Epithelial cell of esophagus (primary cell): Measurements from ENCODE around the gene CTSZ.
"Not testable (repeated sequence)": the region's sequence is repeated elsewhere in the genome, so short reads cannot be mapped to it uniquely, and the experiment has no call there.

Experiments
- DNase-seq: peaks from one replicate; pipeline ENCODE4 v3.0.0; 2010; ENCODE audit warnings: low read depth
- H3K4me3 ChIP-seq: 2 replicates; pipeline ENCODE4 v1.5.1; 2011; ENCODE audit warnings: mild to moderate bottlenecking, low read length, control low read depth
- TF ChIP-seq, protein P1 (sequence below): IDR thresholded peaks from 2 replicates; pipeline ENCODE4 v1.5.1; 2011; ENCODE audit warnings: low read depth, mild to moderate bottlenecking, low read length, control low read depth, inconsistent platforms; ENCODE audit not compliant: insufficient read depth; ENCODE audit errors: missing control alignments

The CTSZ gene

DNA sequence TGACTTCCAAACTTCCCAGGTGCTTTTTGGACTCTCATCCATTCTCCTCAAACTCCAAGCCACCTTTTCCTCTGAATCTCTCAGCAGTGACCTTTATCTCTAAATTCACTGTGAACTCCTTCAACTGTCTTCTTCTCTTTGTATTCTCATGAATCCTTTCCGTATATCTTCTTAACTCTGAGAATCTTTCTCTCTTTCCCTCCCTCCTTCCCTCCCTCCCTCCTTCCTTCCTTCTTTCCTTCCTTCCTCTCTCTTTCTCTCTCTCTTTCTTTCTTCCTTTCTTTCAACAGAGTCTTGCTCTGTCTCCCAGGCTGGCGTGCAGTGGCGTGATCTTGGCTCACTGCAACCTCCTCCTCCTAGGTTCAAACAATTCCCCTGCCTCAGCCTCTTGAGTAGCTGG lies 39.8 kb upstream of the CTSZ start:
- TF ChIP-seq, protein P1, sequence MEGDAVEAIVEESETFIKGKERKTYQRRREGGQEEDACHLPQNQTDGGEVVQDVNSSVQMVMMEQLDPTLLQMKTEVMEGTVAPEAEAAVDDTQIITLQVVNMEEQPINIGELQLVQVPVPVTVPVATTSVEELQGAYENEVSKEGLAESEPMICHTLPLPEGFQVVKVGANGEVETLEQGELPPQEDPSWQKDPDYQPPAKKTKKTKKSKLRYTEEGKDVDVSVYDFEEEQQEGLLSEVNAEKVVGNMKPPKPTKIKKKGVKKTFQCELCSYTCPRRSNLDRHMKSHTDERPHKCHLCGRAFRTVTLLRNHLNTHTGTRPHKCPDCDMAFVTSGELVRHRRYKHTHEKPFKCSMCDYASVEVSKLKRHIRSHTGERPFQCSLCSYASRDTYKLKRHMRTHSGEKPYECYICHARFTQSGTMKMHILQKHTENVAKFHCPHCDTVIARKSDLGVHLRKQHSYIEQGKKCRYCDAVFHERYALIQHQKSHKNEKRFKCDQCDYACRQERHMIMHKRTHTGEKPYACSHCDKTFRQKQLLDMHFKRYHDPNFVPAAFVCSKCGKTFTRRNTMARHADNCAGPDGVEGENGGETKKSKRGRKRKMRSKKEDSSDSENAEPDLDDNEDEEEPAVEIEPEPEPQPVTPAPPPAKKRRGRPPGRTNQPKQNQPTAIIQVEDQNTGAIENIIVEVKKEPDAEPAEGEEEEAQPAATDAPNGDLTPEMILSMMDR, result no peak
- DNase-seq, result no peak
- H3K4me3 ChIP-seq, result no peak overlapping the region

DNA sequence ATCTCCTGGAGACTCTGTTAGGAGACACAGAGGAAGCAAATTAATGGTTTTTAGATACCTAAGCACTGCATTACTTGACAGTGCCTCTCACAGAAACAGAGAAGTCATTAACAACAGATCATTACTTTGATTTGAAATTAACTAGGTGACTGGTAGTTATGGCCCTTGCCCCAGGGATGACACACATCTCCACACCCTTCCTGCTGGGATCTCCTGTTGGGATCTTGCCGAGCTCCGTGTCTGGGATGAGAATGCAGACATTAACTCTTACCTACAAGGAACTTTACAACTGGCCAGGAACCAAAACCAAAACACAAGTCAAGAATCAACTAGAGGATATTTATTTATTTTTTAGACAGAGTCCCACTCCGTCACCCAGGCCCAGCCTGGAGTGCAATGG lies 37.7 kb upstream of the CTSZ start:
- TF ChIP-seq, protein P1, result no peak
- peak; percentile 24 for DNase-seq
- no peak overlapping the region for H3K4me3 ChIP-seq

DNA sequence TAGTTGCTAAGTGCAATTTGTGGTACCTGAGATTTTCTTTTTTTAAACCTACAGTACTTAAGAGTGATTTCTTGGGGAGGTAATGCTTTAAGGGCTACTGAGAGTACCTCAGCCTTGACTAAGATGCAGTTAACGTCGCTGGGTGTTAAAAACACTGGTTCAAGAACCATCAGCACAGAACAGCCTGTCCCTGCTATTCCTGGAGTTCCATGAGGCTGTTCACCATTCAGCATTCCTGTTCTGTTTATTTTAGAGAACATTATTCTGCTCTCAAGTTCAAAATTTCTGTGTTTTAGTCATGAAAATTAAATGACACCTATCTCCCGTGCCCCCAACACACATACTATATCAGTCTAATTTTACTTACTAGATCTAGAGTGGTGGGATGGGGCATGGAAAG lies 37.2 kb upstream of the CTSZ start:
- TF ChIP-seq, protein P1, result no peak
- no peak overlapping the region for H3K4me3 ChIP-seq
- DNase-seq, result no peak

DNA sequence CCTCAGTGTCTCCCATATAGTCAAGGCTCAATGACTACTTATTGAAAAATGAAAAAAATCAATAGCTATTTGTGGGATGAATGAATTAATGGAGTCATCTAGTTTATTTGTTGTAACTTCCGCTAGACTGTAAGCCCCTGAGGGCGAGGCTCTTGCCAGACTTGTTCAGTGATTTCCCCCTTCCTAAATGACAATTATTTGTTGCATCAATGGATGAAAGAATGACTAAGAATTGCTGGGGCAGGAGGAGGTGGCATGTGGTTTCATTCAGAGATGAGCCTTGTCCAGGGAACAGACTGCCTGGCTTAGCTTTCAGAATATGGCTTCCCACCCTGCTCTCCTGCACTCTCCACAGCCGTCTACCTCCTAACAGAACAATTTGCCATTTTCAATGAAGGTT lies 36.6 kb upstream of the CTSZ start:
- TF ChIP-seq, protein P1, result no peak
- no peak overlapping the region for H3K4me3 ChIP-seq

DNA sequence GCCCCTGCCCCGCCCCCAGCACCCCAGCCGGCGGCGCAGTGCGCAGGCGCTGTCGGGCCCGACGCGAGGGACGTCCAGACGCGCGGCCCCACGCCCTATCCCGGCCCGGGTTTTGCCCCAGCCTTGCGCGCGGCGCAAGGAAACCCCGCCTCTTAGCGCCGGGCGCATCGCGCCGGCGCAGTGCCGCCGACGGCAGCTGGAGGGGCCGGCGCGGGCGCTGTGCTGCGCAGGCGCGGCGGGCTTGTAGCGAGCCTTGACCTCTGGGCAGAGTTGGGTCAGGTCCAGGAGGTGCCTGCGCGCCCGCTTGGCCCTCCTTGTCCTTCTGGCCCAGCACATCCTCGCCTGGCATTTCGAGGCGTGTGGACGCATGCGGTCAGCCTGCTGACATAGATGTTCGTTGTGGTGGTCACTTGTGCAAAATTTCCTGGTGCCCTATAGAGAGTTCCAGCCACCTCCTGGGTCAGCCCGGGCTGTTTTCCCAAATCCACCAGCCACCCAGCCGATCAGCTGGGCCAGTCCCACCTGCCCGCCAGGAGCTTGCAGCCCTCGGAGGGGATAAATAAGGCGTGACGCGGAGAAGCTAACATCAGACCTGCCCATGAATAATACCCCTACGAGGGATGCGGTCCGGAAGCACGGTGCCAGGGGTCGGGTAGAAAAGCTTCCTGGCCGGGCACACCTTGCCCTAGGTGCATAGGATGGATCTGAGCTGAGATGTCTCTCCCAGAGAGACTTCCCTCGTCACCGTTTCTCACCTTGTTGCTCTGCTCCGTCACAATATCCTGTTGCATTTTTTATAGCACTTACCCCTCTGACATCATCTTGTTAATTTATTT lies 36.0 kb upstream of the CTSZ start:
- TF ChIP-seq, protein P1, result no peak
- peak overlapping the region; percentile 89 for H3K4me3 ChIP-seq
- peak; percentile 92 for DNase-seq

More for the DNA sequence above, 36.6 kb upstream of the CTSZ start:
- DNase-seq, result peak; percentile 74

DNA sequence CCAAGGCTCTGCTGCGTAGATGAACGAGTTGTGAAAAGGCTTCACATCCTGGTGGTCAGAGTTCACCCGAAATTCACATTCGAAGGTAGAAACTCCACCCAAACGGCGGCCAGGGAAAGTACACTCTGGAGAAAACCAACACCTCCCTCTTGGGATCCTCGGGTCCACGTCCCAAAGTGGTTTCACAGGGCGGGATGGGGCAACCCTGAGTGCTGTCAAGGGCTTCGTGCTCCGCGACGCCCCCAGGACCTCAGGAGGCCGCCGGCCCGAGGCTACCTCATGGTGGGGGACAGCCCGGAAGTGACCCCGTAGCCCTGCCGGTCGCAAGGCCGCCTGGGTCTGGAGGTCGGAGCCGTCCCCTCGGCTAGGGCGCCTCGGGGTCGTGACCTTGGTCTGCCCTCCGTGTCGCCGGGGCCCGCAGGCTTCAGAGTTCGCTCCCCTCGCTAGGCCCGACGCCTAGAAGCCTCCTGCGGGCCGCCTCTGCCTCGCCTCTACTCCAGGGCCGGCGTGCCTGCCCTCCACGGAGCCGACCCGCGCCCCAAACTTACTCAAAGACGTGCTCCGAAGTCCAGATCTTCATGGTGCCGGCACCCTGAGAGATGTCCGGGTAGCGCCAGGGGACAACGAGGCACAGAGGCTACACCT lies 35.2 kb upstream of the CTSZ start, which contains the start of gene PRELID3B:
TSS of gene PRELID3B (minus strand) at position 636 of the 645 bp plus-strand sequence. CDS start at position 580, 56 bp downstream.
- DNase-seq, result peak; percentile 37
- peak within 1 kb of the TSS; percentile 89 for H3K4me3 ChIP-seq
- TF ChIP-seq, protein P1, result no peak

DNA sequence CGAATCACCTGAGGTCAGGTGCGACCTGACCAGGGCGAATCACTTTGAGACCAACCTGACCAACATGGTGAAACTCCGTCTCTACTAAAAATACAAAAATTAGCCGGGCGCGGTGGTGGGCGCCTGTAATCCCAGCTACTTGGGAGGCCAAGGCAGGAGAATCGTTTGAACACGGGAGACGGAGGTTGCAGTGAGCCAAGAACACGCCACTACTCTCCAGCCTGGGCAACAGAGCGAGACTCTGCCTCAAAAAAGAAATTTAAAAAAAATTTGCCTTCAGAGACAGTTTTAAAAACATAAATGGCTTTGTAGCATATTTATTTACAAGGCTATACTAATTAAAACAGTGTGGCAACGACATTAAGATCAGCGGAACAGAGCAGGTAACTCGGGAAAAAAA lies 34.4 kb upstream of the CTSZ start:
- DNase-seq, result not testable (repeated sequence)
- peak overlapping the region; percentile 89 for H3K4me3 ChIP-seq
